Keratinocyte (primary cell): ENCODE results near the gene SCAPER.

ENCODE experiments used
- CTCF ChIP-seq, 3 experiments: IDR thresholded peaks in 1 of 3; conservative IDR thresholded peaks in 1 of 3; optimal IDR thresholded peaks in 1 of 3; 2 replicates in 2 of 3; 3 replicates in 1 of 3; pipeline versions ENCODE3 to v1.5.1; 2011; ENCODE audit warnings: low read length in 3 of 3, mild to moderate bottlenecking in 3 of 3, moderate library complexity in 2 of 3, control low read depth in 1 of 3, inconsistent platforms in 1 of 3; ENCODE audit not compliant: insufficient read depth in 2 of 3; ENCODE audit errors: extremely low read depth in 1 of 3
- EZH2 ChIP-seq: IDR thresholded peaks from one replicate; pipeline ENCODE4 v1.6.1; 2012; ENCODE audit warnings: inconsistent platforms, mild to moderate bottlenecking, low read length, moderate library complexity

DNA sequence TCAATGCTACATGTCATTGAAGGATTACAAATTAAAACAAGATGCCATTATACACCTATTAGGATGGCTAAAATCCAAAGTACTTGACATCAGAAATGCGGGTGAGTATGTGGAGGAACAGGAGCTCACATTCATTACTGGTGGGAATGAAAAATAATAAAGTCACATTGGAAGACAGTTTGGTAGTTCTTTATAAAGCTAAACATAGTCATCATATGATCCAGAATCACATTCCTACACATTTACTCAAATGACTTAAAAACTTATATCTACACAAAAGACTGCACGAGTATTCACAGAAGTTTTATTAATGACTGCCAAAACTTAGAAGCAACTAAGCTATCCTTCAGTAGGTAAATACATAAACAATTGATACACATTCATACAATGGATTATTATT is 421.4 kb downstream of the SCAPER start:
- TF ChIP-seq EZH2 (no peak), CTCF (optimal IDR thresholded peaks at IDR 0.05 in 1 of 3, IDR thresholded peaks at IDR 0.05 in 1 of 3, conservative IDR thresholded peaks at IDR 0.05 in 1 of 3; ENCODE audit: extremely low read depth in 1 of 3, insufficient read depth in 2 of 3, low read length in 3 of 3) (no peak)
